ENCODE data around the gene PATJ.

- TF ChIP-seq CTCF (IDR thresholded peaks at IDR 0.05 in 8 of 11, conservative IDR thresholded peaks at IDR 0.05 in 3 of 11) = no peak
- TF ChIP-seq POLR2AphosphoS5 (IDR thresholded peaks at IDR 0.05) = no peak
- no peak for TF ChIP-seq POLR2A (IDR thresholded peaks at IDR 0.05)
These were observed 464.9 kb downstream of the PATJ start for GRCh38 chr1:62207187-62207586.
